K562 (cell line): ENCODE results near the gene YTHDC1. TPM values are rescaled to one million over a fixed set of nuclear protein-coding genes. Genes with fewer than 3 reads are reported as not detected.
A peak's percentile ranks its signal among the peaks of the same experiment; 100 is the strongest.

Experiments used
- BRD9 ChIP-seq: fragments of 450-650 bp; IDR thresholded peaks from 2 replicates; pipeline ENCODE4 v1.6.1; 2018; ENCODE audit warnings: low read depth; ENCODE audit not compliant: partially characterized antibody
- CBX3 ChIP-seq, 2 experiments: IDR thresholded peaks; 1 replicate in 1 of 2; 2 replicates in 1 of 2; pipeline ENCODE4 v1.6.1; 2012; ENCODE audit warnings: inconsistent platforms in 2 of 2, low read length in 2 of 2, borderline replicate concordance in 1 of 2, control low read depth in 1 of 2
- FIP1L1 ChIP-seq: fragments of 200-400 bp; formaldehyde crosslinking; IDR thresholded peaks from 2 replicates; pipeline ENCODE4 v1.6.1; 2018; ENCODE audit warnings: mild to moderate bottlenecking, low read depth, low read length; ENCODE audit not compliant: poor library complexity, severe bottlenecking
- HNRNPH1 ChIP-seq: fragments of 200-400 bp; formaldehyde crosslinking; optimal IDR thresholded peaks from 2 replicates; pipeline ENCODE3; 2017; ENCODE audit warnings: low read depth, mild to moderate bottlenecking, low read length, moderate library complexity
- HOXB6 ChIP-seq: fragments of 250-450 bp; sonication (Bioruptor Pico); IDR thresholded peaks from 2 replicates; pipeline ENCODE4 v1.5.1; 2022; ENCODE audit warnings: mild to moderate bottlenecking, borderline replicate concordance
- MBD1 ChIP-seq: fragments of 250-450 bp; sonication (Bioruptor Pico); IDR thresholded peaks from 2 replicates; pipeline ENCODE4 v1.8.0; 2022; ENCODE audit warnings: inconsistent platforms
- MLLT1 ChIP-seq, 2 experiments: fragments of 450-650 bp; IDR thresholded peaks; 2 replicates each; pipeline ENCODE4 v1.6.1; 2016
- NR2C1 ChIP-seq, 2 experiments: fragments of 450-650 bp; IDR thresholded peaks; 2 replicates each; pipeline ENCODE4 v1.6.1; 2017; ENCODE audit warnings: mild to moderate bottlenecking in 2 of 2, antibody characterized with exemption in 1 of 2, inconsistent platforms in 1 of 2, missing compliant biosample characterization in 1 of 2, missing genetic modification characterization in 1 of 2
- NR2C2 ChIP-seq, 2 experiments: fragments of 200-800 bp in 1 of 2; sonication (Bioruptor generic) in 1 of 2; sonication (generic) in 1 of 2; formaldehyde crosslinking in 1 of 2; IDR thresholded peaks; 2 replicates each; pipeline versions ENCODE4 v1.6.1 to v1.8.0; 2016 to 2022; ENCODE audit warnings: mild to moderate bottlenecking in 1 of 2, missing compliant biosample characterization in 1 of 2, missing genetic modification characterization in 1 of 2, missing genetic modification reagents in 1 of 2
- PHB2 ChIP-seq: fragments of 450-650 bp; IDR thresholded peaks from 2 replicates; pipeline ENCODE4 v1.6.1; 2017; ENCODE audit warnings: low read depth
- SAP30 ChIP-seq: fragments of 200-600 bp; sonication (generic); IDR thresholded peaks from 2 replicates; pipeline ENCODE4 v1.6.1; 2012; ENCODE audit warnings: borderline replicate concordance, low read depth, mild to moderate bottlenecking, moderate library complexity, low read length, control low read depth, inconsistent platforms; ENCODE audit not compliant: insufficient read depth, poor library complexity, severe bottlenecking
- TOE1 ChIP-seq, 2 experiments: fragments of 450-650 bp in 1 of 2; sonication (generic) in 1 of 2; formaldehyde crosslinking in 1 of 2; IDR thresholded peaks; 2 replicates each; pipeline versions ENCODE4 v1.7.1 to v1.8.0; 2016 to 2022; ENCODE audit warnings: borderline replicate concordance in 2 of 2, mild to moderate bottlenecking in 2 of 2, antibody characterized with exemption in 1 of 2, inconsistent platforms in 1 of 2, low read depth in 1 of 2, missing genetic modification reagents in 1 of 2, moderate library complexity in 1 of 2
- VEZF1 ChIP-seq: fragments of 200-800 bp; sonication (Bioruptor generic); IDR thresholded peaks from 2 replicates; pipeline ENCODE4 v1.6.1; 2017; ENCODE audit warnings: missing genetic modification characterization, missing compliant biosample characterization
- ZFP36 ChIP-seq: fragments of 150-350 bp; IDR thresholded peaks from 2 replicates; pipeline ENCODE4 v1.6.1; 2018; ENCODE audit warnings: low read length, low read depth; ENCODE audit not compliant: partially characterized antibody
- ZNF263 ChIP-seq: sonication (generic); formaldehyde crosslinking; IDR thresholded peaks from 2 replicates; pipeline ENCODE4 v1.8.0; 2022; ENCODE audit warnings: mild to moderate bottlenecking, missing genetic modification reagents, borderline replicate concordance
- ZNF76 ChIP-seq: fragments of 250-450 bp; sonication (Bioruptor Pico); IDR thresholded peaks from 2 replicates; pipeline ENCODE4 v1.4.0; 2020; ENCODE audit warnings: mild to moderate bottlenecking, moderate library complexity, borderline replicate concordance
- polyA plus RNA-seq, 8 experiments: library from polyadenylated mRNA; depleted of rRNA in 4 of 8; stranded (reverse) in 5 of 8; unstranded in 3 of 8; fragments of >200 nt; fragmentation: Nextera tagmentation in 2 of 8; fragmentation: Illumina TruSeq in 1 of 8; extraction: Ambion mirVana in 2 of 8; extraction: Trizol in 1 of 8; gene quantifications; 2 replicates each; pipeline versions ENCODE4 v1.2.1 to v1.2.3, GENCODE V29; 2011 to 2014; ENCODE audit warnings: inconsistent platforms in 1 of 8, missing spikeins in 1 of 8
- total RNA-seq, 7 experiments: library from RNA; depleted of rRNA in 6 of 7; stranded (reverse); fragments of >200 nt in 6 of 7; fragmentation: Illumina TruSeq in 2 of 7; extraction: Trizol in 2 of 7; gene quantifications; 2 replicates each; pipeline versions ENCODE4 v1.2.1 to v1.2.3, GENCODE V29; 2011 to 2021; ENCODE audit warnings: low replicate concordance in 1 of 7
- TF ChIP-seq, protein P1 (sequence below): fragments of 250-450 bp; sonication (Bioruptor Pico); IDR thresholded peaks from 2 replicates; pipeline ENCODE4 v1.5.0; 2020; ENCODE audit warnings: mild to moderate bottlenecking

Gene YTHDC1
- total and polyA plus RNA-seq, 9 of the 15 experiments (the other 6 are each of a cell fraction or from before 2014, with no cell fraction given): 9.8 to 65.4 (median 51.7) TPM

DNA sequence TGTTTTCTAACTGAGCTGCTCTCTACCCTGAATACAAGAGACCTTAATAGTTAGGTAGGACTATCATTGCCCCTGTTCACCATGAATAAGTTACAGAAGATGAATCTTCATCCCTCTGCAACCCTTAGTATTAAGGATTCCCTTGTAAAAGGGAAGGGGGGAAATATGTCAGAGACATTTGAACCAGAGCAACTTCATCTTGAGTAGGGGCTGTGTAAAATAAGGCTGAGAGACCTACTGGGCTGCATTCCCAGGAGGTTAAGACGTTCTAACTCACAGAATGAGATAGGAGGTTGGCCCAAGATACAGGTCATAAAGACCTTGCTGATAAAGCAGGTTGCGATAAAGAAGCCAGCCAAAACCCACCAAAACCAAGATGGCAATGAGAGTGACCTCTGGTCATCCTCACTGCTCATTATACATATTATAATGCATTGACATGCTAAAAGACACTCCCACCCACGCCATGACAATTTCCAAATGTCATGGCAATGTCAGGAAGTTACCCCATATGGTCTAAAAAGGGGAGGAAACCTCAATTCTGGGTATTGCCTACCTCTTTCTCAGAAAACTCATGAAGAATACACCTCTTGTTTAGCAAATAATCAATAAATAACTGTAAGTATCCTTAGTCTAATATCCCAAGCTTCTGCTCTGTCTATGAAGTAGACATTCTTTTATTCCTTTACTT, 84.9 kb downstream of the YTHDC1 start (continued):
- TF ChIP-seq NR2C1 (IDR thresholded peaks at IDR 0.05): no peak
- peak; percentile 67 for TF ChIP-seq NR2C1 (tag; IDR thresholded peaks at IDR 0.05)
- TF ChIP-seq NR2C2 (CRISPR knock-in tag; IDR thresholded peaks at IDR 0.05): no peak
- TF ChIP-seq NR2C2 (tag; IDR thresholded peaks at IDR 0.05): peak; percentile 26; the same call in 1 of the 2 replicates
- TF ChIP-seq CBX3 (IDR thresholded peaks at IDR 0.05; ENCODE audit: borderline replicate concordance in 1 of 2, low read length in 2 of 2): no peak
- 0 out of 2 replicates have a peak, but pooled peaks have one; percentile 7 for TF ChIP-seq VEZF1 (CRISPR knock-in tag)
- TF ChIP-seq ZFP36: no peak
- no peak for TF ChIP-seq MBD1 (CRISPR knock-in tag)
- no peak for TF ChIP-seq HOXB6 (CRISPR knock-in tag)
- peak; percentile 52; the same call in 1 of the 2 replicates for TF ChIP-seq ZNF76 (CRISPR knock-in tag)
- no peak for TF ChIP-seq FIP1L1
- TF ChIP-seq, protein P1, sequence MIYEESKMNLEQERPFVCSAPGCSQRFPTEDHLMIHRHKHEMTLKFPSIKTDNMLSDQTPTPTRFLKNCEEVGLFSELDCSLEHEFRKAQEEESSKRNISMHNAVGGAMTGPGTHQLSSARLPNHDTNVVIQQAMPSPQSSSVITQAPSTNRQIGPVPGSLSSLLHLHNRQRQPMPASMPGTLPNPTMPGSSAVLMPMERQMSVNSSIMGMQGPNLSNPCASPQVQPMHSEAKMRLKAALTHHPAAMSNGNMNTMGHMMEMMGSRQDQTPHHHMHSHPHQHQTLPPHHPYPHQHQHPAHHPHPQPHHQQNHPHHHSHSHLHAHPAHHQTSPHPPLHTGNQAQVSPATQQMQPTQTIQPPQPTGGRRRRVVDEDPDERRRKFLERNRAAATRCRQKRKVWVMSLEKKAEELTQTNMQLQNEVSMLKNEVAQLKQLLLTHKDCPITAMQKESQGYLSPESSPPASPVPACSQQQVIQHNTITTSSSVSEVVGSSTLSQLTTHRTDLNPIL (CRISPR knock-in tag): no peak
- no peak for TF ChIP-seq ZNF263 (CRISPR knock-in tag)
- TF ChIP-seq TOE1 (IDR thresholded peaks at IDR 0.05; ENCODE audit: borderline replicate concordance): no peak
- TF ChIP-seq TOE1 (CRISPR knock-in tag; IDR thresholded peaks at IDR 0.05; ENCODE audit: borderline replicate concordance, low read depth): no peak
- TF ChIP-seq SAP30: no peak
- TF ChIP-seq BRD9: no peak
- no peak for TF ChIP-seq MLLT1 (IDR thresholded peaks at IDR 0.05)
- no peak for TF ChIP-seq HNRNPH1
- no peak for TF ChIP-seq PHB2
